HG02759 (cell line): ENCODE data around the gene HBG2.

Experiments
- ATAC-seq: cut with Tn5 transposase; IDR thresholded peaks from one replicate; pipeline ENCODE4 v1.9.1; 2021; ENCODE audit warnings: mild to moderate bottlenecking, moderate library complexity; ENCODE audit not compliant: unreplicated experiment

HBG2 gene

DNA sequence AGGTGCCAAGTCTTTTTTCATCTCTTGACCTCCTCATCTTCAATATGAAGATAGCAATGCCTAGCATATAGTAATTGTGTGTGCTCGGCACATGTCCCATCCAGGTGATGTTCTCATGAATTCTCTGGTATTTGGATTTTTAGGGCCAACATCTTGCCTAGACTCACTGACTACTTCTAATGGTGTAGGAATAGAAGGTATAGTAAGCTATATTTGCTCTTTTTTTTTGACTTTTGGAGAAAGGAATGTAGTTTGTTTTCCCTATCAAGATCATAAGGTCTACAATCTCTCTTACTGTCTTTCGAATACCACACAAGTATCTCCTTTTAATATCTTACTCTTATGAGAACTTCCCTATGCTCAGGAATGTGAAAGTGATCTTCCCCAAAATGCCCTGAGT is 23.5 kb downstream of the HBG2 start:
- no peak for ATAC-seq

DNA sequence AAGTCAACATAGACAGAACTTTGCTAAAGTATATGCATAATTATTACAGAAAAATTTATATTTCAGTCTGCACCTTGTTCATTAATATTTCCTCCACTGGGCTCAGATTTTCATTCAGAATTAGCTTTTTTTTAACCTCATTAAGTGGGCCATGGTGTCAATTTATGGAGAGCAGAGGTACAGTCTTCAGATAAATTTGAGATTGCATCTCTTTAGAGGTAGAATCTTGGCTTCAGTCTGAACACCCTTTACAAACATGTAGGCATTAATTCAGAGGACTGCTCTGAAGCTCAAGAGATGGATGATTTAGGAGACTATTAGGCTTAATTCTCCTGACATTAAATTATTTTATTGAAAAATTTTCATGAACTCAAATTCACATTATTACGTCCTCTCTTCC is 24.3 kb downstream of the HBG2 start:
- no peak for ATAC-seq

DNA sequence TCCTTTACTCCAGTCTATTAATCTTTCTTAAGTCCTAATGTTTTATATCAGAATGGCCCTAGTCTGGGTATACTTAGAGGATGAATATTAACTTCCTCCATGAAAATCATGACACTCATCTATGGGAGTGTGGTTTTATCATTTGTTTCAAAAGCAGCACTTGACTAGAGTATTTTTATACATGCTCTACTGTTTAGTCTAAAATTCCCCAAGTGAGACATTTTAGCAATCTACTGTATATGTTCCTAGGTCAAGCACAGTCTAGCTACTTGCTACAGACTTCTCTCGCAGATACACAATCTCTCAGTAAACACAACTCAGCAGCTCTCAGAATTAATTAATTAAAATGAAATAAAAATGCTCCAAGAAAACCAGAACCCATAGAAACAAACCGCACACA is 24.8 kb downstream of the HBG2 start:
- ATAC-seq: no peak

DNA sequence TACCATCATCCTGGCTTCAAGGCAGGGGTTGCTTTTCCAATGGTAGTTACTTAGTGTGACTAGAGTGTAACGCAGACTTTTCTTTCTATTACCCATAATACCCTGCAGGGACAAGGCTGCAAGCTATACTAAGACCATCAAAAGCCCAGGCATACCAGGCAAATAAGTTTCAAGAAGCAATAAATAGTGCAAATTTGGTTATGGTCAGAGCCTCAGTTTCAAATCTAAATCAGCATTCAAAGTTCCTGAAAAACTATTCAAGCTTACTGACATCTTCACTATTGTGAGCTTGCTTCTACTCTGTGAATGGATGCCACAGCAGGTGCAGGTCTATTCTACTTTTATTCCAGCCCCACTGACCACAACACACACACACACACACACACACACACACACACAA is 25.2 kb downstream of the HBG2 start:
- ATAC-seq: no peak

DNA sequence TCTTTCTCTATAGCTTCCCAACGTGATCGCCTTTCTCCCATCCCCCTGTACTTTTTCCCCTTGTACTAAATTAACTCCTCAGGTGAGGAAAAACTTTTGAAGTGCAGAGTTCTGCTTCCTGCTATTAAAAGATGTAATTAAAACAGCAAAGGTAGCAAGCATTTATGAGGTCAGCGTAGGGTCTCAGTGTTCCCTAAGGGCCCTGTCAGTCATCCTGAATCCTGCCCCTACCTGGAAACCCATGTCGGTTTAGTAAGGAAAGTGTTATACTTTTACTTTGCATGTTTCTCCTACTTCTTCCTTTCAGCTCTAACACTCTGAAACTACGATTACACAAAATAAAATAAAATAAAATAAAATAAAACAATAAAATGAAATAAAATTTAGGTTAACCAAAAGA is 26.5 kb downstream of the HBG2 start:
- no peak for ATAC-seq

DNA sequence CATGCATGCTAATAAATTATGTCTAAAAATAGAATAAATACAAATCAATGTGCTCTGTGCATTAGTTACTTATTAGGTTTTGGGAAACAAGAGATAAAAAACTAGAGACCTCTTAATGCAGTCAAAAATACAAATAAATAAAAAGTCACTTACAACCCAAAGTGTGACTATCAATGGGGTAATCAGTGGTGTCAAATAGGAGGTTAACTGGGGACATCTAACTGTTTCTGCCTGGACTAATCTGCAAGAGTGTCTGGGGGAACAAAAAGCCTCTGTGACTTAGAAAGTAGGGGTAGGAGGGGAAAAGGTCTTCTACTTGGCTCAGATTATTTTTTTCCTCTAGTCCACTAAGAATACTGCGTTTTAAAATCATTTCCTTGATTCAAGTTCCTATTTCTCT is 26.9 kb downstream of the HBG2 start:
- no peak for ATAC-seq

DNA sequence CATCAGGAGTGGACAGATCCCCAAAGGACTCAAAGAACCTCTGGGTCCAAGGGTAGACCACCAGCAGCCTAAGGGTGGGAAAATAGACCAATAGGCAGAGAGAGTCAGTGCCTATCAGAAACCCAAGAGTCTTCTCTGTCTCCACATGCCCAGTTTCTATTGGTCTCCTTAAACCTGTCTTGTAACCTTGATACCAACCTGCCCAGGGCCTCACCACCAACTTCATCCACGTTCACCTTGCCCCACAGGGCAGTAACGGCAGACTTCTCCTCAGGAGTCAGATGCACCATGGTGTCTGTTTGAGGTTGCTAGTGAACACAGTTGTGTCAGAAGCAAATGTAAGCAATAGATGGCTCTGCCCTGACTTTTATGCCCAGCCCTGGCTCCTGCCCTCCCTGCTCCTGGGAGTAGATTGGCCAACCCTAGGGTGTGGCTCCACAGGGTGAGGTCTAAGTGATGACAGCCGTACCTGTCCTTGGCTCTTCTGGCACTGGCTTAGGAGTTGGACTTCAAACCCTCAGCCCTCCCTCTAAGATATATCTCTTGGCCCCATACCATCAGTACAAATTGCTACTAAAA is 27.8 kb downstream of the HBG2 start, which contains the start of gene HBB:
TSS of gene HBB (minus strand) at position 340 of the 579 bp plus-strand sequence. CDS start at position 290, 50 bp downstream.
- ATAC-seq: no peak

DNA sequence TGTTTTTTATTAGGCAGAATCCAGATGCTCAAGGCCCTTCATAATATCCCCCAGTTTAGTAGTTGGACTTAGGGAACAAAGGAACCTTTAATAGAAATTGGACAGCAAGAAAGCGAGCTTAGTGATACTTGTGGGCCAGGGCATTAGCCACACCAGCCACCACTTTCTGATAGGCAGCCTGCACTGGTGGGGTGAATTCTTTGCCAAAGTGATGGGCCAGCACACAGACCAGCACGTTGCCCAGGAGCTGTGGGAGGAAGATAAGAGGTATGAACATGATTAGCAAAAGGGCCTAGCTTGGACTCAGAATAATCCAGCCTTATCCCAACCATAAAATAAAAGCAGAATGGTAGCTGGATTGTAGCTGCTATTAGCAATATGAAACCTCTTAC is 29.1 kb downstream of the HBG2 start:
- no peak for ATAC-seq

DNA sequence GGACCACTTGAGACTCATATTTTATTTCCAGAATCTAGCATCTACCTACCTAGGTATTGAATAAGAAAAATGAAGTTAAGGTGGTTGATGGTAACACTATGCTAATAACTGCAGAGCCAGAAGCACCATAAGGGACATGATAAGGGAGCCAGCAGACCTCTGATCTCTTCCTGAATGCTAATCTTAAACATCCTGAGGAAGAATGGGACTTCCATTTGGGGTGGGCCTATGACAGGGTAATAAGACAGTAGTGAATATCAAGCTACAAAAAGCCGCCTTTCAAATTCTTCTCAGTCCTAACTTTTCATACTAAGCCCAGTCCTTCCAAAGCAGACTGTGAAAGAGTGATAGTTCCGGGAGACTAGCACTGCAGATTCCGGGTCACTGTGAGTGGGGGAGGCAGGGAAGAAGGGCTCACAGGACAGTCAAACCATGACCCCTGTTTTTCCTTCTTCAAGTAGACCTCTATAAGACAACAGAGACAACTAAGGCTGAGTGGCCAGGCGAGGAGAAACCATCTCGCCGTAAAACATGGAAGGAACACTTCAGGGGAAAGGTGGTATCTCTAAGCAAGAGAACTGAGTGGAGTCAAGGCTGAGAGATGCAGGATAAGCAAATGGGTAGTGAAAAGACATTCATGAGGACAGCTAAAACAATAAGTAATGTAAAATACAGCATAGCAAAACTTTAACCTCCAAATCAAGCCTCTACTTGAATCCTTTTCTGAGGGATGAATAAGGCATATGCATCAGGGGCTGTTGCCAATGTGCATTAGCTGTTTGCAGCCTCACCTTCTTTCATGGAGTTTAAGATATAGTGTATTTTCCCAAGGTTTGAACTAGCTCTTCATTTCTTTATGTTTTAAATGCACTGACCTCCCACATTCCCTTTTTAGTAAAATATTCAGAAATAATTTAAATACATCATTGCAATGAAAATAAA is 29.8 kb downstream of the HBG2 start:
- ATAC-seq: no peak

DNA sequence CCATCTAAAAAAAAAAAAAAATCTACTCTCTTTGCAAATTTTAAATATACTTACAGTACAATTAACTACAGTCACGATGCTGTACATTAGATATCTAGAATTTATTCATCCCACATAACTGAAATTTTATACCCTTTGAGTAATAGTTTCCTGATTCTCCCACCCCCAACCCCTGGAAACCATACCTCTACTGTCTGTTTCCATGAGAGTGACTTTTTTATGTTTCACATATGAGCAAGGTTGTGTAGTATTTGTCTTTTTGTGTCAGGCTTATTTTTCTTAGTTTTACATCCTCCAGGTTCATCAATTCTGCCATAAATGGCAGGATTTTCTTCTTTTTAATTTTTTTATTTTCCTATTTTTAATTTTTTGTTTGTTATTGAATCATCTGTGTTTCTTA is 30.9 kb downstream of the HBG2 start:
- no peak for ATAC-seq

DNA sequence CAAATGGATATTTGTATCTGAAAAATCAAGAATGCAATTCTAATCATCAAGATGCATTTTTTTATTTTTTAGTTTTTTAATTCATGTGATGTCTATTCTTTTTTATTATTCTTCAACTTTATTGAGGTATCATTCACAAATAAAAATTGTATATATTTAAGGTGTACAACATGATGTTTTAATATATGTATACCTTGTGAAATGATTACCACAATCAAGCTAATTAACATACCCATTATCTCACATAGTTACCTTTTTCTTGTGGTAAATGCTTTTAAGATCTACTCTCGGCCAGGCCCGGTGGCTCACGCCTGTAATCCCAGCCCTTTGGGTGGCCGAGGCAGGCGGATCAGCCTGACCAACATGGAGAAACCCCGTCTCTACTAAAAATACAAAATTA is 31.4 kb downstream of the HBG2 start:
- ATAC-seq: no peak

DNA sequence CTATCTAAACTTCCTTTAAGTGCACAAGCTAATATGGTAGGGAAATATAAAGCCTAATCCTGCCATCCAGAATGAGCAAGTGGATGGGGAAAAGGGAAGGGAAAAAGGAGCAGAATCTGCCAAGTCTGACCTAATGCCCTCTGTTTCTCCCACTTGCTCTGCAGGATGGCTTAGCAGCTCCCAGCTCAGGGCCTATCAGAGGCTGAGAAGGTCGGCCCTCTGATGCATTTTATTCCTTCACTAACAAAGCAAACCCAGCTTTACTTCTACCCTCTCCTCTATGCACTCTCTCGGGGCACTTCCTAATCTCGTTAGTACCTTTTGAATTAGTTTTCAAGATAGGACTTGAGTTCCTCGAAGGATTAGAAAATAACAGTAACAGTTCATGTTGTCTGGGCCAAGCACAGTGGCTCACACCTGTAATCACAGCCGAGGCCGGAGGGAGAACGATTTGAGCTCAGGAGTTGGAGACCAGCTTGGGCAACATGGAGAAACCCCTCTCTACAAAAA is 44.1 kb downstream of the HBG2 start:
- ATAC-seq: no peak

DNA sequence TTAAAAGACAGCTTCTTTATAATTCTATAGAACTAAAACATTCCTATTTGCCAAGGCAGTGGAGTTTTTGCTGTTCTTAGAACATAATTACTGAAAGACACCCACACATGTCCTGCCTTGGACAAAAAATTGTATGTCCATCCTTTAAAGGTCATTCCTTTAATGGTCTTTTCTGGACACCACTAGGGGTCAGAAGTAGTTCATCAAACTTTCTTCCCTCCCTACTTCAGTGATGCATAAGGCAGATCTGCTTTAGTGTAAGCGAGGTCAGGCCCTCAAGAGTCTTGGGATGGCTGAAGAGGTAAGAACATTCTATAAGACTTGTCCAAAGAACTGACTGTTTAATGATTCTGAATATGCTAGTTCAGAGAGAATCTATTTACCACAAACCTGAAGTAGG is 49.8 kb downstream of the HBG2 start:
- ATAC-seq: no peak

DNA sequence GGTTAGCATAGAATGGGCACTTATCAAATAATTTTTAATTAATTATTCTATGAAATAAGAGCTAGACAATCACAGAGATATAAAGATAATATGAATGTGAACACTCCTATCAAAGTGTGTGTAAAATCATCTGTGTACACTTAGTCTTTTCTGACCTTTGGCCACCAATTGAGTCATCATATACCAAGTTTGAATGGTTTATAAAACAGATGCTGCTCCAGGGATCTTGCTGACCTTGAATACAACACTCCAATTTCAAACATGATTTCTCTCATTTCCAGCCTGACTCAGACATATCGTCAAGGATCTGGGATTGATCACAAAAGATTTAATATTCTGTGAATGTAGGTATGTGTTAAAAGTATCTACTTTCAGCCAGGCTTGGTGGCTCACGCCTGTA is 51.2 kb downstream of the HBG2 start:
- no peak for ATAC-seq
